Glutamatergic neuron (in vitro differentiated cells): Measurements from ENCODE around the gene CLCNKA. TPM values are rescaled to one million over a fixed set of nuclear protein-coding genes. Genes with fewer than 3 reads are reported as not detected.

Source experiments
- DNase-seq: peaks from one replicate; pipeline ENCODE4 v3.0.0; 2022
- H3K27ac Mint-ChIP-seq: one replicate; pipeline ENCODE4 v1.8.0; 2020; ENCODE audit warnings: mild to moderate bottlenecking, mixed read lengths, inconsistent platforms; ENCODE audit not compliant: unreplicated experiment
- H3K27me3 Mint-ChIP-seq: one replicate; pipeline ENCODE4 v1.8.0; 2020; ENCODE audit warnings: mild to moderate bottlenecking, moderate library complexity, mixed read lengths, inconsistent platforms; ENCODE audit not compliant: unreplicated experiment
- H3K36me3 Mint-ChIP-seq: one replicate; pipeline ENCODE4 v1.8.0; 2020; ENCODE audit warnings: mild to moderate bottlenecking, mixed read lengths, inconsistent platforms; ENCODE audit not compliant: unreplicated experiment
- H3K4me1 Mint-ChIP-seq: one replicate; pipeline ENCODE4 v1.8.0; 2020; ENCODE audit warnings: mild to moderate bottlenecking, low read depth, mixed read lengths, inconsistent platforms; ENCODE audit not compliant: unreplicated experiment
- H3K4me3 Mint-ChIP-seq: one replicate; pipeline ENCODE4 v1.8.0; 2020; ENCODE audit warnings: mild to moderate bottlenecking, mixed read lengths, inconsistent platforms; ENCODE audit not compliant: unreplicated experiment
- H3K9me3 Mint-ChIP-seq: one replicate; pipeline ENCODE4 v1.8.0; 2020; ENCODE audit warnings: mild to moderate bottlenecking, moderate library complexity, mixed read lengths, inconsistent platforms; ENCODE audit not compliant: unreplicated experiment
- CTCF ChIP-seq: fragments of 200-600 bp; sonication (generic); IDR thresholded peaks from one replicate; pipeline ENCODE4 v1.5.0; 2021; ENCODE audit not compliant: partially characterized antibody, unreplicated experiment
- total RNA-seq: library from RNA; stranded (reverse); fragmentation: NEBNext Ultra II Directional; extraction: Animal tissue kit (Norgen Biotek cat#: 25700); gene quantifications from one replicate; pipeline ENCODE4 v1.2.1, GENCODE V29; 2021; ENCODE audit not compliant: unreplicated experiment

Gene CLCNKA
- total RNA-seq, 1 donor from 2014 or later: 0.34 TPM

- no peaks in the 10 kb centered on the region for H3K4me1 Mint-ChIP-seq
These were observed 29.0 kb upstream of the CLCNKA start for GRCh38 chr1:15992582-15993500.

DNA sequence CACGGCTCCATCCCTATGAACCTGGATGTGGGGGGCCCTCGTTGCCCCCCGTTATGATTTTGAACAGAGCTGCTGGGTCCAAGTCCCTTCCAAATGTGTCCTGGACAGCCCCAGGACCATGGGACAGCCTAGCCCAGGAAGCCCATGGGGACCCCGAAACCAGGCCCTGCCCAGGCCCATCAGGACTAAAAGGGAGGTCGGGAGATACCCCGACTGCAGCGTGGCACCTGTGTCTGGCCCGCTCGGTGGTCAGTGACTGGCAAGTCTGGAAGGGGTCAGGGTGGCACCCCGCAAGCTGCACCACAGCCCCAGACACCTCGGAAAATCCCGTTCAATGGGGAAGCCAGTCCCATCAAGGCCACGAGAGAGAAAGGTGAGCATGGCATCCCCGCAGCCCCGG, 28.2 kb upstream of the CLCNKA start:
- Mint-ChIP-seq H3K27ac (no peak overlapping the region), H3K4me1 (no peaks in the 10 kb centered on the region)

More at GRCh38 chr1:15992582-15993500, 29.0 kb upstream of the CLCNKA start:
- no peak for DNase-seq
- peaks cover 2% of the 10 kb centered on the region for H3K27me3 Mint-ChIP-seq
- H3K36me3 Mint-ChIP-seq: no peaks in the 10 kb centered on the region
- H3K4me3 Mint-ChIP-seq: no peak overlapping the region
- TF ChIP-seq CTCF: no peak
- no peak overlapping the region for H3K27ac Mint-ChIP-seq
- peaks cover 1% of the 10 kb centered on the region for H3K9me3 Mint-ChIP-seq

GRCh38 chr1:15994081-15994480, 27.8 kb upstream of the CLCNKA start:
- Mint-ChIP-seq H3K4me3 (no peak overlapping the region), H3K27ac (no peak overlapping the region), H3K27me3 (peaks cover 2% of the 10 kb centered on the region), H3K36me3 (no peaks in the 10 kb centered on the region), H3K4me1 (no peaks in the 10 kb centered on the region), H3K9me3 (peaks cover 2% of the 10 kb centered on the region)
- no peak for TF ChIP-seq CTCF
- DNase-seq: no peak

More for the DNA sequence above, 28.2 kb upstream of the CLCNKA start:
- Mint-ChIP-seq H3K9me3 (peaks cover 3% of the 10 kb centered on the region), H3K36me3 (no peaks in the 10 kb centered on the region), H3K27me3 (peaks cover 2% of the 10 kb centered on the region), H3K4me3 (no peak overlapping the region)
- DNase-seq: no peak
- TF ChIP-seq CTCF: no peak

DNA sequence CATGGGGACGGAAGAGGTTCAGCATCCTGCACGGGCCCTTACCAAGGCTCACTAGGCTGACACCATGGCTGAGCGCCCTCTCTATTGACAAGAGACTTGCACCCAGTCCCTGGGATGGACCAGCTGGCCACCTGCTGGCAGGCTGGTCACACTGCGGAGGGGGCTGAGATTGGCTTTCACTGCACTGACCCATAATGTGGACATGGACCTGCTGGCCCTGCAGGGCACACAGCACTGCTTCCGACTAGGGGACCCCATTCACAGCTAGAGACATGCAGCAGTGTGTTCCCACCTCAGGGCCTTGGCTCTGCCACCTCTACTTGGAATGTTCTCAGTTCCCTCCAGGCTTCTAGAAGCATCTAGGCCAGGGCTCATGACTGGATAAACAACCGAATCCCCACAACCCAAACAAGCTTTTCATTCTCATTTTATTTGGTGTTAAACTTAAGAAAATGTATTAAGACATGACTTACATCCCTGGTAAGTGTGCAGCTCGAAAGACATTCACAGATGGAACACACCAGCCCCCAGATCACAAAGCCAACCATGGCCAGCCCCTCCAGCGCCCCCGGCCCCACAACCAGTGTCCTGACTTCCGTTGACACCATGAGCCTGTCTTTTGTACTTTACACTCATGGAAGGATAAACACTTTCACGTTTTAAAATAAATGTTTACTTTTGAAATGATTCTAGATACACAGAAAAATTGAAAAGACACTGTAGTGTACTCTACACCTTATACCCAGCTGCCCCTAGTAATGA, 27.1 kb upstream of the CLCNKA start:
- H3K9me3 Mint-ChIP-seq: peaks cover 2% of the 10 kb centered on the region
- peaks cover 2% of the 10 kb centered on the region for H3K27me3 Mint-ChIP-seq
- peak; percentile 78 for DNase-seq

More for the DNA sequence above, 27.1 kb upstream of the CLCNKA start:
- Mint-ChIP-seq H3K4me1 (no peaks in the 10 kb centered on the region), H3K27ac (no peak overlapping the region), H3K4me3 (no peak overlapping the region), H3K36me3 (no peaks in the 10 kb centered on the region)
- TF ChIP-seq CTCF: peak; percentile 82
